Neural cell (in vitro differentiated cells): Measurements from ENCODE around the gene ARSK.

Source experiments
- EZH2 ChIP-seq: fragments of 200-600, 300-800 bp; shearing (Covaris generic), sonication (generic); IDR thresholded peaks from 2 replicates; pipeline ENCODE4 v1.6.1; 2014; ENCODE audit warnings: antibody characterized with exemption, low read length, borderline replicate concordance, mild to moderate bottlenecking; ENCODE audit not compliant: insufficient read depth, poor library complexity, severe bottlenecking
- MXI1 ChIP-seq: fragments of 450-650 bp; conservative IDR thresholded peaks from 2 replicates; pipeline ENCODE4 v1.6.1; 2014; ENCODE audit warnings: antibody characterized with exemption, mild to moderate bottlenecking; ENCODE audit not compliant: poor library complexity, severe bottlenecking
- POLR2AphosphoS5 ChIP-seq: IDR thresholded peaks from 2 replicates; pipeline ENCODE4 v1.6.1; 2012
- TF ChIP-seq, protein P1 (sequence below): fragments of 450-650 bp; IDR thresholded peaks from 2 replicates; pipeline ENCODE4 v1.5.1; 2014; ENCODE audit warnings: antibody characterized with exemption, mild to moderate bottlenecking, moderate library complexity; ENCODE audit not compliant: poor library complexity, severe bottlenecking

DNA sequence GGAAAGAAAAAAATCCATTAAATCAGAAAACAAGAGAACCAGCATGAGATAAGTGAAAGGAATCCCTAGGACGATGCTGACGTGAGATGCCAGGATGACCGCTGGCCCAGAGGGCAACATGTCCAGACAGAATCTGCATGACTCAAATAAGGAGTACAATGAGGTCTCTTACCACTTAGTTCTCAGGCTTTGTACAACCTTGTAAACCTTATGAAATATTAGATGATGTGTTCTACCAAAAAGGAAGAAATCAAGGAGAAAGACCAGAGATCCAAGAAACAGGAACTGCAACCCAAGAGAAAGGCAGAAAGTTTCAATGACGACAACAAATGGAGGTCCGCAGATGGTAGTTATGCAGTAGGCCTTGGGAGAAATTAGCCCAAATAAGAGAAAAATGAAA is 62.2 kb downstream of the ARSK start:
- TF ChIP-seq EZH2 = no peak
- TF ChIP-seq, protein P1, sequence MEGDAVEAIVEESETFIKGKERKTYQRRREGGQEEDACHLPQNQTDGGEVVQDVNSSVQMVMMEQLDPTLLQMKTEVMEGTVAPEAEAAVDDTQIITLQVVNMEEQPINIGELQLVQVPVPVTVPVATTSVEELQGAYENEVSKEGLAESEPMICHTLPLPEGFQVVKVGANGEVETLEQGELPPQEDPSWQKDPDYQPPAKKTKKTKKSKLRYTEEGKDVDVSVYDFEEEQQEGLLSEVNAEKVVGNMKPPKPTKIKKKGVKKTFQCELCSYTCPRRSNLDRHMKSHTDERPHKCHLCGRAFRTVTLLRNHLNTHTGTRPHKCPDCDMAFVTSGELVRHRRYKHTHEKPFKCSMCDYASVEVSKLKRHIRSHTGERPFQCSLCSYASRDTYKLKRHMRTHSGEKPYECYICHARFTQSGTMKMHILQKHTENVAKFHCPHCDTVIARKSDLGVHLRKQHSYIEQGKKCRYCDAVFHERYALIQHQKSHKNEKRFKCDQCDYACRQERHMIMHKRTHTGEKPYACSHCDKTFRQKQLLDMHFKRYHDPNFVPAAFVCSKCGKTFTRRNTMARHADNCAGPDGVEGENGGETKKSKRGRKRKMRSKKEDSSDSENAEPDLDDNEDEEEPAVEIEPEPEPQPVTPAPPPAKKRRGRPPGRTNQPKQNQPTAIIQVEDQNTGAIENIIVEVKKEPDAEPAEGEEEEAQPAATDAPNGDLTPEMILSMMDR = no peak
- no peak for TF ChIP-seq MXI1
- TF ChIP-seq POLR2AphosphoS5 = no peak
